HT-29 (cell line): ENCODE data around the gene C13orf46. TPM values are rescaled to one million over a fixed set of nuclear protein-coding genes. Genes with fewer than 3 reads are reported as not detected.

Experiments used
- DNase-seq: peaks from one replicate; pipeline ENCODE4 v3.0.0-alpha.2; 2015; ENCODE audit warnings: low spot score
- total RNA-seq: library from RNA; depleted of rRNA; stranded (reverse); fragments of >200 nt; shearing (Covaris generic); gene quantifications from 2 replicates; pipeline ENCODE4 v1.2.3, GENCODE V29; 2014; rRNA removed

The C13orf46 gene
- total RNA-seq, 1 experiment from 2014 or later, result 0.38 TPM

- no peak for DNase-seq
Measured at GRCh38 chr13:113907635-113908617, 66.0 kb downstream of the C13orf46 start.

- DNase-seq, result no peak
Measured at GRCh38 chr13:113906571-113906970, 67.3 kb downstream of the C13orf46 start.

- no peak for DNase-seq
Measured at GRCh38 chr13:113905942-113906341, 67.9 kb downstream of the C13orf46 start.

- no peak for DNase-seq
Measured at GRCh38 chr13:113905018-113905417, 68.9 kb downstream of the C13orf46 start.

GRCh38 chr13:113904411-113904810 lies 69.5 kb downstream of the C13orf46 start:
- peak; percentile 66 for DNase-seq

GRCh38 chr13:113903912-113904311 lies 70.0 kb downstream of the C13orf46 start:
- no peak for DNase-seq

Other genes with a start within 250 kb of the C13orf46 start
- gene TMEM255B, start 214.8 kb downstream of the C13orf46 start, total RNA-seq, result 0.81 and 1.6 TPM in 2 replicates
- 1.3 and 1.4 TPM in 2 replicates for gene GAS6, start 110.0 kb downstream of the C13orf46 start, total RNA-seq
- gene RASA3, start 158.5 kb upstream of the C13orf46 start, total RNA-seq, result 24.9 and 25.1 TPM in 2 replicates
- not detected in 2 replicates for gene CFAP97D2, start 205.2 kb upstream of the C13orf46 start, total RNA-seq